Astrocyte of the spinal cord (primary cell): Measurements from ENCODE around the gene MAPK8.

Experiments
- DNase-seq: peaks from one replicate; pipeline ENCODE4 v3.0.0; 2011; ENCODE audit warnings: low read depth, low spot score
- H3K4me3 ChIP-seq: 2 replicates; pipeline ENCODE4 v1.5.1; 2011; ENCODE audit warnings: low read depth, mild to moderate bottlenecking, low read length, moderate library complexity
- CTCF ChIP-seq: IDR thresholded peaks from 2 replicates; pipeline ENCODE4 v1.5.1; 2012; ENCODE audit warnings: low read depth, mild to moderate bottlenecking, low read length, inconsistent platforms
- in situ Hi-C: cut with HindIII; loops from 2 replicates; pipeline ENCODE4 v1.10.0; 2017; ENCODE audit warnings: low sequenced_read_pairs

The MAPK8 gene

GRCh38 chr10:48450233-48450740 is 143.8 kb downstream of the MAPK8 start:
- in situ Hi-C loops = no loop called here
- no peak for DNase-seq
- no peak for TF ChIP-seq CTCF

GRCh38 chr10:48450741-48451466 is 144.4 kb downstream of the MAPK8 start:
- in situ Hi-C loops = no loop called here
- TF ChIP-seq CTCF = no peak
- no peak for DNase-seq
- H3K4me3 ChIP-seq = no peak overlapping the region

More at GRCh38 chr10:48450233-48450740, 143.8 kb downstream of the MAPK8 start:
- no peak overlapping the region for H3K4me3 ChIP-seq

- DNase-seq = no peak
- no peak overlapping the region for H3K4me3 ChIP-seq
- in situ Hi-C loops = no loop called here
- no peak for TF ChIP-seq CTCF
Observed at GRCh38 chr10:48451969-48452878, 145.7 kb downstream of the MAPK8 start.

- in situ Hi-C loops = no loop called here
- no peak for TF ChIP-seq CTCF
- H3K4me3 ChIP-seq = no peak overlapping the region
- DNase-seq = no peak
Observed at GRCh38 chr10:48452879-48453412, 146.5 kb downstream of the MAPK8 start.

- no peak for DNase-seq
- in situ Hi-C loops = no loop called here
- TF ChIP-seq CTCF = no peak
- no peak overlapping the region for H3K4me3 ChIP-seq
Observed at GRCh38 chr10:48453451-48454301, 147.2 kb downstream of the MAPK8 start.
